H1 (cell line): ENCODE data around the gene TRMT10C. TPM values are rescaled to one million over a fixed set of nuclear protein-coding genes. Genes with fewer than 3 reads are reported as not detected.

ENCODE experiments used
- CTCF ChIA-PET: fragments of 300-600 bp; sonication (Branson Sonifier 250); formaldehyde crosslinking; loops from one replicate; lab custom pipeline; 2021; ENCODE audit not compliant: partially characterized antibody; lab: Charles Lee
- POLR2A ChIA-PET: fragments of 300-600 bp; sonication (Branson Sonifier 250); formaldehyde crosslinking; loops from one replicate; lab custom pipeline; 2021; ENCODE audit warnings: inconsistent platforms; ENCODE audit not compliant: partially characterized antibody; lab: Charles Lee
- DNase-seq, 2 experiments: peaks; one replicate each; pipeline versions ENCODE4 v3.0.0 to v3.0.0-alpha.2; 2010 to 2022; ENCODE audit warnings: low spot score in 2 of 2, low read depth in 1 of 2, mixed read lengths in 1 of 2
- FAIRE-seq: peaks from 2 replicates; lab custom pipeline; 2011; peaks lifted over from hg19 to GRCh38; lab: Jason Lieb, UNC
- H2AFZ ChIP-seq: 2 replicates; pipeline ENCODE4 v1.8.1; 2012; ENCODE audit warnings: low read length, inconsistent platforms
- H2AK5ac ChIP-seq: 2 replicates; pipeline ENCODE4 v1.6.1; 2013; ENCODE audit warnings: low read depth, low read length
- H2BK120ac ChIP-seq: replicated peaks from 2 replicates; pipeline ENCODE3; 2013; ENCODE audit warnings: low read depth, low read length, inconsistent platforms
- H2BK12ac ChIP-seq: 2 replicates; pipeline ENCODE4 v1.6.1; 2013; ENCODE audit warnings: low read depth, low read length
- H2BK15ac ChIP-seq: 2 replicates; pipeline ENCODE4 v1.6.1; 2013; ENCODE audit warnings: low read length
- H2BK20ac ChIP-seq: 2 replicates; pipeline ENCODE4 v1.6.1; 2013; ENCODE audit warnings: low read length
- H2BK5ac ChIP-seq: 2 replicates; pipeline ENCODE4 v1.6.1; 2013; ENCODE audit warnings: low read depth, low read length
- H3K14ac ChIP-seq: 2 replicates; pipeline ENCODE4 v1.6.1; 2013; ENCODE audit warnings: inconsistent platforms; ENCODE audit not compliant: insufficient read length
- H3K18ac ChIP-seq: 2 replicates; pipeline ENCODE4 v1.6.1; 2013; ENCODE audit warnings: low read length; ENCODE audit errors: extremely low read depth
- H3K23ac ChIP-seq: 2 replicates; pipeline ENCODE4 v1.6.1; 2013; ENCODE audit warnings: inconsistent platforms; ENCODE audit not compliant: insufficient read length
- H3K23me2 ChIP-seq: 2 replicates; pipeline ENCODE4 v1.6.1; 2013; ENCODE audit warnings: low read depth, low read length
- H3K27ac ChIP-seq: 2 replicates; pipeline ENCODE4 v1.6.1; 2011; ENCODE audit warnings: low read depth, low read length, inconsistent platforms
- H3K27me3 ChIP-seq, 4 experiments: replicated peaks in 1 of 4; 1 replicate in 1 of 4; 2 replicates in 3 of 4; pipeline versions ENCODE4 v1.6.1 to v1.8.1; 2011 to 2013; ENCODE audit warnings: low read length in 3 of 4, mild to moderate bottlenecking in 3 of 4, inconsistent platforms in 2 of 4, mixed read lengths in 2 of 4, moderate library complexity in 1 of 4; ENCODE audit not compliant: control insufficient read depth in 3 of 4, insufficient read depth in 3 of 4; ENCODE audit errors: extremely low read depth in 1 of 4
- H3K36me3 ChIP-seq, 4 experiments: 2 replicates each; pipeline versions ENCODE4 v1.6.1 to v1.8.1; 2011 to 2013; ENCODE audit warnings: mild to moderate bottlenecking in 4 of 4, low read length in 3 of 4, moderate library complexity in 2 of 4, control low read depth in 1 of 4, inconsistent platforms in 1 of 4; ENCODE audit not compliant: insufficient read depth in 4 of 4, control insufficient read depth in 2 of 4
- H3K4ac ChIP-seq: replicated peaks from 2 replicates; pipeline ENCODE3; 2013; ENCODE audit warnings: low read length, low read depth, mixed read lengths, inconsistent platforms; ENCODE audit not compliant: insufficient read length
- H3K4me1 ChIP-seq, 4 experiments: replicated peaks in 1 of 4; 1 replicate in 1 of 4; 2 replicates in 3 of 4; pipeline versions ENCODE4 v1.6.1 to v1.8.1; 2011 to 2013; ENCODE audit warnings: low read length in 3 of 4, inconsistent platforms in 2 of 4, mixed read lengths in 1 of 4; ENCODE audit not compliant: insufficient read depth in 4 of 4, control insufficient read depth in 3 of 4
- H3K4me2 ChIP-seq, 2 experiments: 2 replicates each; pipeline versions ENCODE4 v1.6.1 to v1.8.1; 2011 to 2013; ENCODE audit warnings: low read depth in 2 of 2, low read length in 2 of 2, control low read depth in 1 of 2, inconsistent platforms in 1 of 2, mild to moderate bottlenecking in 1 of 2; ENCODE audit not compliant: insufficient read depth in 1 of 2
- H3K4me3 ChIP-seq, 4 experiments: fragments of 200-600, 300-600 bp in 1 of 4; sonication (generic), shearing (Covaris generic), sonication (Bioruptor Twin) in 1 of 4; 2 replicates each; pipeline versions ENCODE4 v1.5.1 to v1.8.1; 2011 to 2016; ENCODE audit warnings: low read length in 4 of 4, low read depth in 3 of 4, control low read depth in 2 of 4, inconsistent platforms in 2 of 4, mild to moderate bottlenecking in 2 of 4, mixed read lengths in 1 of 4, moderate library complexity in 1 of 4; ENCODE audit not compliant: insufficient read depth in 2 of 4; ENCODE audit errors: extremely low read depth in 1 of 4
- H3K56ac ChIP-seq: replicated peaks from 2 replicates; pipeline ENCODE3; 2013; ENCODE audit warnings: low read depth, mild to moderate bottlenecking, mixed read lengths, low read length, inconsistent platforms; ENCODE audit not compliant: insufficient read length
- H3K79me1 ChIP-seq: 2 replicates; pipeline ENCODE4 v1.6.1; 2013; ENCODE audit warnings: low read depth, low read length, control low read depth
- H3K79me2 ChIP-seq, 2 experiments: 2 replicates each; pipeline versions ENCODE4 v1.6.1 to v1.8.1; 2012 to 2013; ENCODE audit warnings: low read length in 2 of 2, mild to moderate bottlenecking in 2 of 2, inconsistent platforms in 1 of 2; ENCODE audit not compliant: insufficient read depth in 2 of 2, control insufficient read depth in 1 of 2
- H3K9ac ChIP-seq, 4 experiments: replicated peaks in 1 of 4; 1 replicate in 1 of 4; 2 replicates in 3 of 4; pipeline versions ENCODE4 v1.6.1 to v1.8.1; 2011 to 2013; ENCODE audit warnings: low read depth in 3 of 4, low read length in 3 of 4, control low read depth in 2 of 4, mild to moderate bottlenecking in 2 of 4, moderate library complexity in 2 of 4, inconsistent platforms in 1 of 4; ENCODE audit errors: extremely low read depth in 1 of 4
- H3K9me3 ChIP-seq, 2 experiments: 2 replicates each; pipeline versions ENCODE4 v1.6.1 to v1.8.1; 2012 to 2013; ENCODE audit warnings: mild to moderate bottlenecking in 2 of 2, moderate library complexity in 2 of 2, control low read depth in 1 of 2, inconsistent platforms in 1 of 2, low read depth in 1 of 2, low read length in 1 of 2, mixed read lengths in 1 of 2; ENCODE audit not compliant: insufficient read depth in 2 of 2
- H4K20me1 ChIP-seq, 2 experiments: replicated peaks in 1 of 2; 2 replicates each; pipeline versions ENCODE3 to v1.8.1; 2011 to 2013; ENCODE audit warnings: inconsistent platforms in 2 of 2, low read length in 2 of 2, mild to moderate bottlenecking in 1 of 2; ENCODE audit not compliant: insufficient read depth in 2 of 2, control insufficient read depth in 1 of 2
- H4K5ac ChIP-seq: 2 replicates; pipeline ENCODE4 v1.6.1; 2013; ENCODE audit warnings: low read length, low read depth, mixed read lengths, inconsistent platforms; ENCODE audit not compliant: insufficient read length
- H4K8ac ChIP-seq: 2 replicates; pipeline ENCODE4 v1.8.0; 2013; ENCODE audit warnings: mild to moderate bottlenecking, moderate library complexity, low read length, inconsistent platforms; ENCODE audit not compliant: insufficient read depth; ENCODE audit errors: extremely low read depth
- H4K91ac ChIP-seq: replicated peaks from 2 replicates; pipeline ENCODE3; 2013; ENCODE audit warnings: low read length, mixed read lengths, inconsistent platforms; ENCODE audit not compliant: insufficient read length
- CHD1 ChIP-seq: IDR thresholded peaks from 2 replicates; pipeline ENCODE4 v1.6.1; 2012; ENCODE audit warnings: low read depth, low read length, improper control_type of control experiment
- JUN ChIP-seq: IDR thresholded peaks from 2 replicates; pipeline ENCODE4 v1.6.1; 2011; ENCODE audit warnings: low read depth, mild to moderate bottlenecking, improper control_type of control experiment, low read length
- JUND ChIP-seq: IDR thresholded peaks from 2 replicates; pipeline ENCODE4 v1.6.1; 2011; ENCODE audit warnings: mild to moderate bottlenecking, improper control_type of control experiment, low read length
- NANOG ChIP-seq: IDR thresholded peaks from 2 replicates; pipeline ENCODE4 v1.6.1; 2011; ENCODE audit warnings: low read length, low read depth, mild to moderate bottlenecking, inconsistent platforms; ENCODE audit not compliant: insufficient read depth, poor library complexity, severe bottlenecking
- NRF1 ChIP-seq: IDR thresholded peaks from 2 replicates; pipeline ENCODE4 v1.6.1; 2011; ENCODE audit warnings: mild to moderate bottlenecking, low read depth, low read length, improper control_type of control experiment
- SIN3A ChIP-seq, 2 experiments: IDR thresholded peaks in 1 of 2; conservative IDR thresholded peaks in 1 of 2; 2 replicates each; pipeline ENCODE4 v1.6.1; 2011 to 2012; ENCODE audit warnings: low read length in 2 of 2, improper control_type of control experiment in 1 of 2, low read depth in 1 of 2, mild to moderate bottlenecking in 1 of 2
- TAF1 ChIP-seq: IDR thresholded peaks from 2 replicates; pipeline ENCODE4 v1.6.1; 2011; ENCODE audit warnings: mild to moderate bottlenecking, low read depth, low read length
- TAF7 ChIP-seq: optimal IDR thresholded peaks from 2 replicates; pipeline ENCODE3; 2011; ENCODE audit warnings: low read depth, mild to moderate bottlenecking, inconsistent platforms, low read length, moderate library complexity, borderline replicate concordance
- WGBS, 2 experiments: shearing (Covaris generic) in 1 of 2; methylation state at CpG; one replicate each; pipeline versions ENCODE4 v1.1.6 to v1.1.7; 2013 to 2015; ENCODE audit warnings: low lambda C conversion rate in 2 of 2, mixed read lengths in 2 of 2, inconsistent platforms in 1 of 2, low coverage in 1 of 2, missing lambda C conversion rate in 1 of 2; ENCODE audit not compliant: insufficient replicate concordance in 2 of 2, insufficient coverage in 1 of 2, insufficient read length in 1 of 2; ENCODE audit errors: extremely low coverage in 1 of 2, missing lambda C conversion rate in 1 of 2; 5-methylcytosine and 5-hydroxymethylcytosine counted together
- polyA plus RNA-seq, 7 experiments: library from polyadenylated mRNA; depleted of rRNA in 3 of 7; stranded (reverse) in 5 of 7; unstranded in 2 of 7; fragments of >200 nt in 5 of 7; fragments of 200-250 nt in 2 of 7; gene quantifications; 1 replicate in 5 of 7; 2 replicates in 1 of 7; 4 replicates in 1 of 7; pipeline versions ENCODE4 v1.2.1 to v1.2.3, GENCODE V29; 2011 to 2013; ENCODE audit warnings: missing spikeins in 2 of 7, mixed read lengths in 2 of 7
- total RNA-seq: library from RNA; stranded (reverse); fragmentation: NEBNext Ultra II Directional; extraction: Animal tissue kit (Norgen Biotek cat#: 25700); gene quantifications from 2 replicates; pipeline ENCODE4 v1.2.1, GENCODE V29; 2021

The TRMT10C gene
- total and polyA plus RNA-seq, 2 of the 8 experiments (the other 6 are each of a cell fraction or from before 2014, with no cell fraction given), result 27.4 to 55.9 TPM

DNA sequence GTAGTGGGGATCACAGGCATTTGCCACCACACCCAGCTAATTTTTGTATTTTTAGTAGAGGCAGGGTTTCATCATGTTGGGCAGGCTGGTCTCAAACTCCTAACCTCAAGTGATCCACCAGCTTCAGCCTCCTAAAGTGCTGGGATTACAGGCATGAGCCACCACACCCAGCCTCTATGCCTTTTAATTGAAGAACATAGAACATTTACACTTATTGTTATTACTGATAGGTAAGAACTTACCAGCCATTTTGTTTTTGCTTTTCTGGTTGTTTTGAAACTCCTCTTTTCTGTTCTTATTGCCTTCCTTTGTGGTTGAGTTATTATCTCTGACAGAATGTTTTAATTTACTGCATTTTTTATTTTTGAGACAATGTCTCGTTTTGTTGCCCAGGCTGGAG, 41.5 kb downstream of the TRMT10C start:
- Histone ChIP-seq H2BK20ac (no peak overlapping the region), H3K18ac (no peak overlapping the region), H3K56ac (no peak overlapping the region), H3K14ac (no peak overlapping the region), H4K8ac (no peak overlapping the region), H4K91ac (no peak overlapping the region), H3K27ac (no peak overlapping the region), H3K36me3 (no peaks in the 10 kb centered on the region), H2BK5ac (no peak overlapping the region), H3K9me3 (no peaks in the 10 kb centered on the region), H3K9ac (no peak overlapping the region), H3K4ac (no peak overlapping the region), H4K5ac (no peak overlapping the region), H3K23me2 (no peaks in the 10 kb centered on the region), H2BK120ac (no peak overlapping the region), H2AK5ac (no peak overlapping the region), H2BK12ac (no peak overlapping the region), H3K79me2 (no peaks in the 10 kb centered on the region), H2BK15ac (no peak overlapping the region), H3K27me3 (no peaks in the 10 kb centered on the region), H2AFZ (no peak overlapping the region), H3K4me3 (no peak overlapping the region), H3K4me1 (0 out of 7 replicates have a peak, but pooled peaks cover 0 to 2% (median 0%) of the 10 kb centered on the region in 4 experiments), H4K20me1 (no peaks in the 10 kb centered on the region), H3K79me1 (no peaks in the 10 kb centered on the region), H3K4me2 (no peak overlapping the region), H3K23ac (no peak overlapping the region)
- ChIA-PET POLR2A (no interaction called here), CTCF (no interaction called here)
- FAIRE-seq (no peak), DNase-seq (no peak)
- TF ChIP-seq TAF1, result no peak
- no peak for TF ChIP-seq CHD1
- TF ChIP-seq JUN, result no peak
- no peak for TF ChIP-seq SIN3A (conservative IDR thresholded peaks at IDR 0.05 in 1 of 2, IDR thresholded peaks at IDR 0.05 in 1 of 2; ENCODE audit: low read depth in 1 of 2, low read length in 2 of 2)
- TF ChIP-seq NRF1, result no peak
- TF ChIP-seq JUND, result no peak
- TF ChIP-seq NANOG, result no peak
- no peak for TF ChIP-seq TAF7
- WGBS, 2 experiments, result 100% methylated on average over 1 of the region's 1 CpG; no CpG with 5 or more reads in 1 of the 2 experiments
